K562 (cell line): ENCODE results near the gene LANCL3. TPM values are rescaled to one million over a fixed set of nuclear protein-coding genes. Genes with fewer than 3 reads are reported as not detected.

Source experiments
- ATAC-seq: fragments of 200-7000 bp; cut with Tn5 transposase; 3 replicates; pipeline ENCODE4 v1.9.1; 2020; ENCODE audit warnings: moderate library complexity
- BruUV-seq: library from RNA; stranded (reverse); fragments of 400-500 nt; replicated peaks from 2 replicates; lab custom pipeline; 2021; lab: Mats Ljungman, UMichigan
- CTCF ChIA-PET: fragments of 300-600 bp; formaldehyde crosslinking; extraction: SDS; loops from one replicate; lab custom pipeline; 2021; ENCODE audit warnings: low intra/inter-chr PET ratio; lab: Yijun Ruan, JAX
- POLR2A ChIA-PET: fragments of 300-600, 350-650 bp; sonication (Branson Sonifier 250); formaldehyde crosslinking; extraction: SDS; loops from one replicate; lab custom pipeline; 2021; ENCODE audit warnings: antibody characterized with exemption, inconsistent platforms; lab: Yijun Ruan, JAX
- DNase-seq, 4 experiments: peaks; one replicate each; pipeline versions ENCODE4 v3.0.0 to v3.0.0-alpha.2; 2011 to 2018; ENCODE audit warnings: low spot score in 3 of 4, mixed read lengths in 3 of 4; ENCODE audit errors: extremely low read depth in 1 of 4
- FAIRE-seq: peaks from 2 replicates; lab custom pipeline; 2011; peaks lifted over from hg19 to GRCh38; lab: Jason Lieb, UNC
- H2AFZ ChIP-seq: 2 replicates; pipeline ENCODE4 v1.6.0; 2011; ENCODE audit warnings: low read depth, low read length, control low read depth, inconsistent platforms
- H3K27ac ChIP-seq: fragments of 200-600 bp; 3 replicates; pipeline ENCODE4 v1.8.0; 2011; ENCODE audit warnings: low read depth, mild to moderate bottlenecking, control low read depth, inconsistent platforms, low read length, moderate library complexity, mixed read lengths; ENCODE audit errors: extremely low read depth
- H3K27me3 ChIP-seq, 2 experiments: fragments of 300-600 bp in 1 of 2; 2 replicates in 1 of 2; 3 replicates in 1 of 2; pipeline versions ENCODE4 v1.6.0 to v1.8.0; 2011; ENCODE audit warnings: inconsistent platforms in 2 of 2, low read length in 2 of 2, mild to moderate bottlenecking in 1 of 2, mixed read lengths in 1 of 2, moderate library complexity in 1 of 2; ENCODE audit not compliant: control insufficient read depth in 2 of 2, insufficient read depth in 2 of 2
- H3K36me3 ChIP-seq: fragments of 300-600 bp; 3 replicates; pipeline ENCODE4 v1.8.0; 2011; ENCODE audit warnings: mild to moderate bottlenecking, low read length, inconsistent platforms; ENCODE audit not compliant: control insufficient read depth, insufficient read depth
- H3K4me1 ChIP-seq, 2 experiments: fragments of 200-600 bp in 1 of 2; replicated peaks in 1 of 2; 2 replicates in 1 of 2; 3 replicates in 1 of 2; pipeline versions ENCODE4 v1.5.1 to v1.8.0; 2011; ENCODE audit warnings: inconsistent platforms in 2 of 2, low read length in 2 of 2, mild to moderate bottlenecking in 1 of 2, mixed read lengths in 1 of 2, moderate library complexity in 1 of 2; ENCODE audit not compliant: control insufficient read depth in 2 of 2, insufficient read depth in 2 of 2
- H3K4me2 ChIP-seq: 2 replicates; pipeline ENCODE4 v1.6.1; 2011; ENCODE audit warnings: low read length, control low read depth, inconsistent platforms, mixed read lengths; ENCODE audit not compliant: insufficient read depth
- H3K4me3 ChIP-seq: fragments of 200-600 bp; sonication (generic), shearing (Covaris generic); 2 replicates; pipeline ENCODE4 v1.5.1; 2016; ENCODE audit warnings: control low read depth, inconsistent platforms
- H3K79me2 ChIP-seq: fragments of 200-600 bp; 3 replicates; pipeline ENCODE4 v1.8.0; 2011; ENCODE audit warnings: low read length, inconsistent platforms; ENCODE audit not compliant: control insufficient read depth, insufficient read depth
- H3K9ac ChIP-seq, 2 experiments: 2 replicates each; pipeline versions ENCODE4 v1.6.0 to v1.6.1; 2011; ENCODE audit warnings: low read depth in 2 of 2, low read length in 2 of 2, control low read depth in 1 of 2, inconsistent platforms in 1 of 2, mild to moderate bottlenecking in 1 of 2, mixed read lengths in 1 of 2; ENCODE audit not compliant: insufficient read depth in 1 of 2
- H3K9me1 ChIP-seq: one replicate; pipeline ENCODE4 v1.6.0; 2011; ENCODE audit warnings: inconsistent platforms, mild to moderate bottlenecking, low read length, moderate library complexity; ENCODE audit not compliant: control insufficient read depth, insufficient read depth
- H3K9me3 ChIP-seq: replicated peaks from 2 replicates; pipeline ENCODE4 v1.5.1; 2011; ENCODE audit warnings: low read depth, low read length, inconsistent platforms; ENCODE audit not compliant: control insufficient read depth, insufficient read depth
- H4K20me1 ChIP-seq: replicated peaks from 2 replicates; pipeline ENCODE4 v1.6.1; 2011; ENCODE audit warnings: low read length, inconsistent platforms, mixed read lengths; ENCODE audit not compliant: control insufficient read depth, insufficient read depth
- ARID1B ChIP-seq: fragments of 450-650 bp; IDR thresholded peaks from 2 replicates; pipeline ENCODE4 v1.6.1; 2016; ENCODE audit warnings: antibody characterized with exemption, mild to moderate bottlenecking, inconsistent platforms
- CBFA2T2 ChIP-seq: fragments of 450-650 bp; conservative IDR thresholded peaks from 2 replicates; pipeline ENCODE4 v1.6.1; 2017; ENCODE audit warnings: mild to moderate bottlenecking
- CBFA2T3 ChIP-seq: fragments of 450-650 bp; IDR thresholded peaks from 2 replicates; pipeline ENCODE4 v1.6.1; 2017
- EP300 ChIP-seq: IDR thresholded peaks from 2 replicates; pipeline ENCODE4 v1.6.1; 2012; ENCODE audit warnings: low read length, improper control_type of control experiment
- FOXK1 ChIP-seq: sonication (generic); formaldehyde crosslinking; IDR thresholded peaks from 2 replicates; pipeline ENCODE4 v1.8.0; 2022; ENCODE audit warnings: missing genetic modification reagents, mild to moderate bottlenecking, borderline replicate concordance
- IFI16 ChIP-seq: fragments of 250-450 bp; sonication (Bioruptor Pico); IDR thresholded peaks from 2 replicates; pipeline ENCODE4 v2.1.2; 2022; ENCODE audit warnings: mild to moderate bottlenecking, inconsistent platforms
- MTF1 ChIP-seq: fragments of 250-450 bp; sonication (Bioruptor Pico); IDR thresholded peaks from 2 replicates; pipeline ENCODE4 v1.9.0; 2021; ENCODE audit warnings: moderate library complexity, mild to moderate bottlenecking, inconsistent platforms, borderline replicate concordance
- PYGO2 ChIP-seq: fragments of 450-650 bp; IDR thresholded peaks from 2 replicates; pipeline ENCODE4 v1.6.1; 2016; ENCODE audit warnings: mild to moderate bottlenecking, missing genetic modification characterization, moderate library complexity, missing compliant biosample characterization
- SAFB2 ChIP-seq: fragments of 200-400 bp; formaldehyde crosslinking; IDR thresholded peaks from 2 replicates; pipeline ENCODE4 v1.6.1; 2018; ENCODE audit warnings: borderline replicate concordance, low read length, low read depth, moderate library complexity; ENCODE audit not compliant: severe bottlenecking
- TAL1 ChIP-seq: fragments of 450-650 bp; IDR thresholded peaks from 2 replicates; pipeline ENCODE4 v1.6.1; 2016; ENCODE audit warnings: mild to moderate bottlenecking
- TCF3 ChIP-seq: sonication (generic); formaldehyde crosslinking; IDR thresholded peaks from 2 replicates; pipeline ENCODE4 v1.4.0; 2020; ENCODE audit warnings: mild to moderate bottlenecking, missing genetic modification reagents
- TEAD4 ChIP-seq, 2 experiments: sonication (generic) in 1 of 2; formaldehyde crosslinking in 1 of 2; IDR thresholded peaks; 2 replicates each; pipeline versions ENCODE4 v1.6.1 to v1.8.0; 2012 to 2022; ENCODE audit warnings: borderline replicate concordance in 1 of 2, inconsistent platforms in 1 of 2, low read length in 1 of 2, mild to moderate bottlenecking in 1 of 2, missing genetic modification reagents in 1 of 2
- in situ Hi-C: fragments of 300-500 bp; cut with MboI; formaldehyde crosslinking; loops from 4 replicates; pipeline ENCODE4 v1.15.0; 2018; ENCODE audit warnings: inconsistent platforms, mixed read lengths
- intact Hi-C: fragments of 100-400 bp; cut with micrococcal nuclease; formaldehyde crosslinking; loops from 2 replicates; pipeline ENCODE4 v1.14.2; 2022
- polyA plus RNA-seq, 8 experiments: library from polyadenylated mRNA; depleted of rRNA in 4 of 8; stranded (reverse) in 5 of 8; unstranded in 3 of 8; fragments of >200 nt; fragmentation: Nextera tagmentation in 2 of 8; fragmentation: Illumina TruSeq in 1 of 8; extraction: Ambion mirVana in 2 of 8; extraction: Trizol in 1 of 8; gene quantifications; 2 replicates each; pipeline versions ENCODE4 v1.2.1 to v1.2.3, GENCODE V29; 2011 to 2014; ENCODE audit warnings: inconsistent platforms in 1 of 8, missing spikeins in 1 of 8
- total RNA-seq, 7 experiments: library from RNA; depleted of rRNA in 6 of 7; stranded (reverse); fragments of >200 nt in 6 of 7; fragmentation: Illumina TruSeq in 2 of 7; extraction: Trizol in 2 of 7; gene quantifications; 2 replicates each; pipeline versions ENCODE4 v1.2.1 to v1.2.3, GENCODE V29; 2011 to 2021; ENCODE audit warnings: low replicate concordance in 1 of 7
- TF ChIP-seq, protein P1 (sequence below): fragments of 450-650 bp; IDR thresholded peaks from 2 replicates; pipeline ENCODE4 v1.6.1; 2016; ENCODE audit warnings: antibody characterized with exemption

Gene LANCL3
- total and polyA plus RNA-seq, 9 of the 15 experiments (the other 6 are each of a cell fraction or from before 2014, with no cell fraction given), result 0.41 to 1.5 (median 0.58) TPM

DNA sequence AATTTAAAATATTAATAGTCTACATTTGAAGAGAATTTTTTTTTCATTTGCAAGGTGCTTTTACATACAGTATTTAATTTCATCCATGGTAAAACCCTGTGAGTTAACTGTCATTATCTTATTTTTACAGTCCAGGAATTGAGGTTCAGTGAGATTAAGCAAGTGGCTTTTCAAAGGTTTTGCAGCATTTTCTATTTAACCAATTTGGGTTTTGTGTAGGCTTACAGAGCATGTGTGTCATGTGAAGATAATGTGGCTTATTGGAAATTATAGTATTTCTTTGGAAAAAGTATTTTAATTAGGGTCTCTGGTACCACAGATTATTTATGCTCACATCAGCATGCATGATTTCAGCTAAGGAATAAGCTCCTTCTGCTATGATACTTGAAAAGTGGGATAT, 118.7 kb downstream of the LANCL3 start:
- no TSS peak for BruUV-seq
- peak; percentile 40; the same call in 1 of the 2 replicates for TF ChIP-seq ARID1B
- peak; percentile 48 for TF ChIP-seq CBFA2T3
- no peak for TF ChIP-seq PYGO2 (tag)
- TF ChIP-seq MTF1, result no peak
- TF ChIP-seq TEAD4 (IDR thresholded peaks at IDR 0.05; ENCODE audit: low read length), result peak; percentile 56; the same call in 1 of the 2 replicates
- no peak for TF ChIP-seq TEAD4 (CRISPR knock-in tag; IDR thresholded peaks at IDR 0.05; ENCODE audit: borderline replicate concordance)
- no peak for TF ChIP-seq FOXK1 (CRISPR knock-in tag)
- TF ChIP-seq, protein P1, sequence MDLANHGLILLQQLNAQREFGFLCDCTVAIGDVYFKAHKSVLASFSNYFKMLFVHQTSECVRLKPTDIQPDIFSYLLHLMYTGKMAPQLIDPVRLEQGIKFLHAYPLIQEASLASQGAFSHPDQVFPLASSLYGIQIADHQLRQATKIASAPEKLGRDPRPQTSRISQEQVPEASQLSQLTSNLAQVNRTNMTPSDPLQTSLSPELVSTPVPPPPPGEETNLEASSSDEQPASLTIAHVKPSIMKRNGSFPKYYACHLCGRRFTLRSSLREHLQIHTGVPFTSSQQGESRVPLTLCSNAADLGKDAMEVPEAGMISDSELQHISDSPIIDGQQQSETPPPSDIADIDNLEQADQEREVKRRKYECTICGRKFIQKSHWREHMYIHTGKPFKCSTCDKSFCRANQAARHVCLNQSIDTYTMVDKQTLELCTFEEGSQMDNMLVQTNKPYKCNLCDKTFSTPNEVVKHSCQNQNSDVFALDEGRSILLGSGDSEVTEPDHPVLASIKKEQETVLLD, result no peak
- TF ChIP-seq CBFA2T2, result 0 out of 2 replicates have a peak, but pooled peaks have one; percentile 7
- peak; percentile 27; the same call in 1 of the 2 replicates for TF ChIP-seq TAL1
- TF ChIP-seq EP300, result peak; percentile 7; the same call in 1 of the 2 replicates
- TF ChIP-seq SAFB2, result no peak
- TF ChIP-seq IFI16 (CRISPR knock-in tag), result no peak
- TF ChIP-seq TCF3 (CRISPR knock-in tag), result peak; percentile 55
- peaks cover 67% of the 10 kb centered on the region for H3K79me2 ChIP-seq
- intact Hi-C loops, result no loop called here
- ChIA-PET POLR2A (no interaction called here), CTCF (no interaction called here)
- in situ Hi-C loops, result no loop called here
- H4K20me1 ChIP-seq, result no peaks in the 10 kb centered on the region
- 0 out of 4 replicates have a peak overlapping the region, but pooled peaks of 1 of the 2 experiments have one; percentile 33 for H3K9ac ChIP-seq
- no peak overlapping the region for H2AFZ ChIP-seq
- H3K9me1 ChIP-seq, result no peaks in the 10 kb centered on the region
- peak overlapping the region; percentile 9; the same call in 1 of the 2 replicates for H3K4me2 ChIP-seq
- no peak for FAIRE-seq
- peak in 1 of 4 experiments; percentile 15 for DNase-seq
- peaks cover 10 to 18% of the 10 kb centered on the region in 2 experiments; a peak in 4 of 5 replicates for H3K4me1 ChIP-seq
- H3K27me3 ChIP-seq, result no peaks in the 10 kb centered on the region
- no peak for ATAC-seq
- peaks cover 7% of the 10 kb centered on the region; the same call in 1 of the 3 replicates for H3K36me3 ChIP-seq
- peak overlapping the region; percentile 5; the same call in 1 of the 3 replicates for H3K27ac ChIP-seq
- no peaks in the 10 kb centered on the region for H3K9me3 ChIP-seq
- H3K4me3 ChIP-seq, result no peak overlapping the region
